Neural cell (in vitro differentiated cells): Measurements from ENCODE around the gene CPNE6.

ENCODE experiments used
- CTCF ChIP-seq: fragments of 450-650 bp; IDR thresholded peaks from 2 replicates; pipeline ENCODE4 v1.5.1; 2014; ENCODE audit warnings: antibody characterized with exemption, mild to moderate bottlenecking, moderate library complexity; ENCODE audit not compliant: poor library complexity, severe bottlenecking
- EP300 ChIP-seq: fragments of 450-650 bp; conservative IDR thresholded peaks from 2 replicates; pipeline ENCODE4 v1.6.1; 2014; ENCODE audit warnings: antibody characterized with exemption, mild to moderate bottlenecking, moderate library complexity; ENCODE audit not compliant: poor library complexity, severe bottlenecking
- EZH2 ChIP-seq: fragments of 200-600, 300-800 bp; shearing (Covaris generic), sonication (generic); IDR thresholded peaks from 2 replicates; pipeline ENCODE4 v1.6.1; 2014; ENCODE audit warnings: antibody characterized with exemption, low read length, borderline replicate concordance, mild to moderate bottlenecking; ENCODE audit not compliant: insufficient read depth, poor library complexity, severe bottlenecking
- POLR2AphosphoS5 ChIP-seq: IDR thresholded peaks from 2 replicates; pipeline ENCODE4 v1.6.1; 2012
- REST ChIP-seq: IDR thresholded peaks from 2 replicates; pipeline ENCODE4 v1.6.1; 2012; ENCODE audit warnings: borderline replicate concordance

GRCh38 chr14:24055971-24056799 is 15.2 kb upstream of the CPNE6 start:
- TF ChIP-seq EZH2 = no peak
- TF ChIP-seq REST = no peak
- TF ChIP-seq CTCF = no peak
- TF ChIP-seq EP300 = no peak
- TF ChIP-seq POLR2AphosphoS5 = no peak
